HG02981 (cell line): ENCODE data around the gene KIAA1217.

Source experiments
- ATAC-seq: cut with Tn5 transposase; IDR thresholded peaks from one replicate; pipeline ENCODE4 v1.9.1; 2021; ENCODE audit warnings: mild to moderate bottlenecking, moderate library complexity; ENCODE audit not compliant: unreplicated experiment

Gene KIAA1217

GRCh38 chr10:24209432-24209771, 464 bp downstream of the KIAA1217 start:
- ATAC-seq = peak; percentile 49

DNA sequence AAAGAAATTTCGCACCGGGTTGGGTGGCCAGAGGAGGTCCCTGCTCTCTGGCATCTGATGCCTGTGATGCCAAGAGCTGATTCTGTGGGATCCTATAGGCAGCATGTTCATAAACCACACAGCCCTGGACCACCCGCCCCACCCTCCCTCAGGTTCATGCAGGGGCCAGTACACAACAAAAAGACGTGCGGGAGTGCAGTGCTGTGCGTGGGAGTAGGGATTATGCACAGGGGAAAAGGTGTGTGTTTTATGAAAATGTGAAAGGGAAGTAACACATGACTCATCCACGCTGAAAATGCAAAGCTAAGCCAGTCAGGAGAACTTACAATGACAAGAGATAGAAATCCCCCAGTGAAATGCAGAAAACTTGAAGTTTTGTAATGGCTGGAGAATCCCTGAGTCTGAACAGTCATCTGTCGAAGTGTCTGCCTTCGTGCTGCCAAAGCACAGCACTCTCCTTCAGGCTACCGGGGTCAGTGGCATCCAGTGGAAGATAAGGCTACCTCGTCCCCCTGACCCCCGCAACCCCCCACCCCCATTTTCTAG, 1.1 kb downstream of the KIAA1217 start:
- peak; percentile 53 for ATAC-seq

GRCh38 chr10:24210501-24210900, 1.6 kb downstream of the KIAA1217 start:
- peak; percentile 8 for ATAC-seq

DNA sequence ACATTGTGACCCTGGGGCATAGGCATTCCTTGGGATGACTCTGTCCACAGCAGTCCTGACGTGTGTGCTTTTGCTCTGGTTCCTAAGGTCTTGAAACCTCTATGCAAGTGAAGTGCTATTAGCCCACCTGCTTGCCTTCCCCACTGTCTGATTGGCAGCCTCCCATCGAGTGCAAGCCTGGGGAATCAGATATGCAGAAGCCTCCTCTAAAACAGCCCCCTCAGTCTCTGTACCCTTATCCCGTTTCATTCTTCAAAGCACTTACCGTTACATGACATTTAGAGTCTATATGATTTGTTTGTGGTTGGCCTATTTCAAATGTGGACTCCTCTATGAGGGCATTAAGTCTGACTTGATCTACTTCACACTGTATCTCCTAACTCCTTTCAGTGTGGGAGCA, 4.3 kb downstream of the KIAA1217 start:
- no peak for ATAC-seq

DNA sequence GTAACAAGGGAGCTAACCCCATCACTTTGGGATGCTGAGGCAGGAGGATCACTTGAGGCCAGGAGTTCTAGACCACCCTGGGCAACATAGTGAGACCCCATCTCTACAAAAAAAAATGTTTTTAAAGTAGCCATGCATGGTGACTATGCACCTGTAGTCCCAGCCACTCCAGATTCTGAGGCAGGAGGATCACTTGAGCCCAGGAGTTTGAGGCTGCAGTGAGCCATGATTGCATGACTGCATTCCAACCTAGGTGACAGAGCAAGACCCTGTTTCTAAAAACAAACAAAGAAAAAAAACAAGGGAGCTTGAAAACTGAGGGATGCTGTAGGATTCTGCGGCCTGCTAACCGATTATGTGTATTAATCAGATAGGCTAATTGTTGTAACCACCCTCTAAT, 4.9 kb downstream of the KIAA1217 start:
- ATAC-seq = no peak

- ATAC-seq = no peak
Observed at GRCh38 chr10:24214762-24215161, 5.8 kb downstream of the KIAA1217 start.

GRCh38 chr10:24215196-24215595, 6.3 kb downstream of the KIAA1217 start:
- no peak for ATAC-seq

DNA sequence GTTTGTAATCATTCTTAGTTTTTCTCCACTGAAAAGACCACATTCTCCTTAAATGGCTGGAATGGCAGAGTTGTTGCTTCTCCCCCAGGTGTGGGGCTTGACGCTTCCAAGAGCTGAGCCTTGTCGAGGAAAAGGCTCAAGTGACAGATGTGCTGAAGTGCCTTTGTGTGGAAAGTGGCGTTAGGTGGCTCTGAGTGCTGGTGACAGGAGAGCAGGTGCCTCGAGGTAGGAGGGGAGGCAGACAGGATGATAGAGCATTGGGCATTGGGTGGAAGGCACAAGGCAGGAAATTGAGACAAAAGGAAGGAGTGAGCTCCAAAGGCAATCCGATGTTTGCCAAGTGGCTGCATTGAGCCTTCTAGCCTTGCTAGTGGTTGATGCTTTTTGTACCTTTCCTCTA, 6.7 kb downstream of the KIAA1217 start:
- ATAC-seq = no peak

- no peak for ATAC-seq
Observed at GRCh38 chr10:24219963-24220362, 11.0 kb downstream of the KIAA1217 start.

GRCh38 chr10:24223341-24223740, 14.4 kb downstream of the KIAA1217 start:
- no peak for ATAC-seq

GRCh38 chr10:24223953-24224352, 15.0 kb downstream of the KIAA1217 start:
- no peak for ATAC-seq

GRCh38 chr10:24228642-24229041, 19.7 kb downstream of the KIAA1217 start:
- ATAC-seq = no peak

DNA sequence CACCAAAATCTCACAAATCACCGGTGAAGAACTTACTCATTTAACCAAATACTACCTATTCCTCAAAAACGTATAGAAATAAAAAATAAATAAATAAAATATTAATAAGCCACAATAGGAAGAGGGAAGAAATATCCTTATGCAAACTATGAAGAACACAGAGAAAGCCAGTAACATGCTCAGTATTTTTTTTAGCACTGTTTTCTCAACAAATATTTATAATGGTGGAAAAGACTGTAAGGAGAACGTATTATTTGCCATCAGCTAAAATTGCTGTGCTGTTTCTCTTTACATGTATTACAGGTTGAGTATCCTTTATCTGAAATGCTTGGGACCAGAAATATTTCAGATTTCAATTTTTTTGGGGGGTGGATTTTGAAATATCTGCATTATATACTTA, 21.0 kb downstream of the KIAA1217 start:
- no peak for ATAC-seq

DNA sequence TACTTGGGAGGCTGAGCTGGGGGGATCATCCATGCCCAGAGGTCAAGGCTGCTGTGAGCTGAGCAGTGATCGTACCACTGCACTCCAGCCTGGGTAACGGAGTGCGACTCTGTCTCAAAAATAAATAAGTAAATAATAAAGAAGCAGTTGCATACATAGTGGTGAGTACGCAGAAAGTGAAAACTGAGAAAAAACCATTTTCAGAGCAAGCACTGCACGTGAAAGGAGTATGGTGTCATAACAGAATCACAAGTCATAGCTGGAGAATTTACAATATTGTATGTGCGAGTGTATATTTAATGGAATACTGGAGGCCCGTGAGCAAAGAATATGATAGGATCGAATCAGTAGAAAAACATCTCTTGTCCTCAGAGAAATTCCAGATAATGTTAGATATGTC, 22.3 kb downstream of the KIAA1217 start:
- no peak for ATAC-seq

- no peak for ATAC-seq
Observed at GRCh38 chr10:24234784-24235183, 25.8 kb downstream of the KIAA1217 start.

GRCh38 chr10:24235471-24235870, 26.5 kb downstream of the KIAA1217 start:
- ATAC-seq = no peak

- no peak for ATAC-seq
Observed at GRCh38 chr10:24237801-24238395, 29.0 kb downstream of the KIAA1217 start.

DNA sequence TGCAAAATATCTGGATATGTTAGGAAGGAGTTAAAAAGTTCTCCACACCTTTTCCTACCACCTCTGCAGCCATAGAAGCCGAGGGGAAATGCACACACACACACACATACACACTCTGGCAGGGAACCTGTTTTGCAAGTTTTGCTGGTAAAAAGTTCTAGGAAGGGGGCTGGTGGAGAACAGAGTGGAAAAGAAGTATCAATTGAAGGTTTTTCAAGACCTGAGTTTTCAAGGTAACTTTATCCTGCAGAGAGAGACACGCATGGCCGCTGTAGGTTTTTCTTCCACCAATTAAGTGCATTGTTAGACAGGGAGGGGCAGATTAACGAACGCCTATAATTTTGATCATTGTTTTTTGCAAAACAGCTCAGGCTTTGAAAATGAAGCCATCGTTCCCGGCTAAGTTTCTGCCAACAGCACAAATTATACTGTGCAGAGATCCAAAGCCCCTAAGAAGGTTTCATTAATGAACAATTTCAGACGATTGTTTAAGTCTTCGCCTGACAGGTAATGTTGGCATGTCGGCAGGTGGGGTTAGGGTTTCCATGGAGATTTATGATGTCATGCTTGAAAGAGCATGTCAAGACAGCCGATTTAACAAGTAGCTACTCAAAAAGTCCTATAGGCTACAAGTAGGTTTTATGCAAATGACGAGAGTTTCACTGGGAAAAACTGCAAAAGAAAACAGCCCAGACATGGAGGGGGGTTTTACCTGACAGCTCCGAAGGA, 29.7 kb downstream of the KIAA1217 start:
- ATAC-seq = no peak

DNA sequence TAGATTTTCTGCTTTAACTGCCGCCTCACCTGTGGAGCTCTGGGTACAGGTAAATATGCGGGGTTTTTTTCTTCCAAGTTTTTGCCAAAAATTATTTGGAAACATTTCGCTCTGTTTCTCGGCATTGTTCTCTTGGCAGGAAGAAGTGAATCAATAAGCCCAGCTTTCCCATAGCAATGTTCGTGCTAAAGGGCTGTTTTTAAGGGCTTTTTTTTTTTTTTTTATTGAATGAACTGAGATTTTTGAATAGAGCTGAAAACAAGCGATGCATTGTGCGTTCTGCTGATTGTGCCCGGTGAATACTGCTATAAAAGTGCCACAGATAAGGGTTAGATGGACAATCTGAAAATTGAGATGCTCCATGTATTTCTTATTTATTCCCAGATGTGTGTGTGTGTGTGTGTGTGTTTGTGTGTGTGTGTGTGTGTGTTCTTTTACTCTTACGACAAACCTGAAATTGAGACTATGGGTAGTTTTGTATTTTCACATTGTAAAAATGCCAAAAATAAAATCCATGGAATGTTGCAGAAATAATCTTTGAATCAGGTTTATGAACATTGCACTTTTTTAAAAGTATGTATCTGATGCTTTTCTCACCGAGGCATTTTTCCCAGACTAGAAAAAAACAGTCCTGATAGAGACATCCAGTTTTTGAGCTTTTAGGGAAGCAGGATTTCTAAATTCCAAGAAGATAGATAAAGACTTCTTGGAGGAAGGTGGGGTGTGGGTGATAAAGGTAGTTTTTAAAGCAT, 30.5 kb downstream of the KIAA1217 start:
- ATAC-seq = no peak

DNA sequence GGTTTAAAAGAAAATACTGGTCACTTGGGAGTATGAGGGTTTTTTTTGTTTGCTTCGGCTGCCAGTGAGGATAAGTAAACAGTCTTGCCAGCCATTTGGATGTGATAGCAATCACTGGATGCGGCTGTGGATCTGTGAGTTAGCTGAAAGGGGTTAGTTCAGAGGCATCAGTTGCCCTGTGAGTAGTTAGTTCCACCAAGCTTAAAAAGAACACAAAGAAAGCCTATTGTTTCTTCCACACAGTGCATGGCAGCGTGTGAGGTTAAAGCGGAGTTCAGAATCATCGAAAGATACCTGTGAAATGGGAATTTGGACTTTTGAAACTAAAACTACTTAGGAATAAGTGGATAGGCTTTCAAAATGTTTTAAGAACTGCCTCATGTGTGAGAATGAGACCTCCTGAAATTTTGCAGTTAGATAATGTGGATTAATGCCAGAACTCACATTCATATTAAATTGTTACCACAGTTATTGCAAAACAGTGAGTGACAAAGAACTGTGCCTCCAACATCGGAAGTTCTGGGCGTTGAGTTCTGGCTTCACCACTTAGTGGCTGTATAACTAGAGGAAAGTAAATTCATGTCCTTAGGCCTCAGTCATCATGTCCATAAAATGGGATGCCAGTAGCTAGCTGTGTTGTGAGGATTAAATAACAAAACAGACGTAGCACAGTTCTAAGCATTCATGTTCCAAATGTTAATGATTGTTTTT, 31.3 kb downstream of the KIAA1217 start:
- ATAC-seq = no peak

- no peak for ATAC-seq
Observed at GRCh38 chr10:24241536-24242040, 32.6 kb downstream of the KIAA1217 start.
